ENCODE results near the gene MYADML2. TPM values are rescaled to one million over a fixed set of nuclear protein-coding genes. Genes with fewer than 3 reads are reported as not detected.

Gene MYADML2
- total RNA-seq, 1 experiment from 2014 or later: not detected

GRCh38 chr17:81958633-81959342 is 11.8 kb upstream of the MYADML2 start:
- Histone ChIP-seq H3K36me3 (ENCODE audit: insufficient read depth, low read length, poor library complexity, severe bottlenecking) (no peaks in the 10 kb centered on the region), H3K4me3 (ENCODE audit: low read depth, low read length, poor library complexity, severe bottlenecking) (peak overlapping the region; percentile 31), H3K27ac (ENCODE audit: low read depth, low read length, poor library complexity, severe bottlenecking) (no peak overlapping the region), H3K9me3 (ENCODE audit: low read depth, low read length, poor library complexity, severe bottlenecking) (no peaks in the 10 kb centered on the region), H3K4me1 (ENCODE audit: insufficient read depth, low read length, poor library complexity, severe bottlenecking) (no peaks in the 10 kb centered on the region), H3K27me3 (replicated peaks; ENCODE audit: insufficient read depth, low read depth, low read length, poor library complexity) (peaks cover 48% of the 10 kb centered on the region)
- CTCF ChIA-PET: interaction anchor here (0.6 to 1.6 kb wide), 11 partner anchors 9 to 160 kb away, joined by 3 to 23 read pairs (median 3); partner anchors contain the start of genes ASPSCR1, CENPX, DCXR and LRRC45
- no TSS peak for BruUV-seq (replicated peaks)
- POLR2A ChIA-PET (ENCODE audit: low non-redundant PET): no interaction called here
- TF ChIP-seq, protein P1, sequence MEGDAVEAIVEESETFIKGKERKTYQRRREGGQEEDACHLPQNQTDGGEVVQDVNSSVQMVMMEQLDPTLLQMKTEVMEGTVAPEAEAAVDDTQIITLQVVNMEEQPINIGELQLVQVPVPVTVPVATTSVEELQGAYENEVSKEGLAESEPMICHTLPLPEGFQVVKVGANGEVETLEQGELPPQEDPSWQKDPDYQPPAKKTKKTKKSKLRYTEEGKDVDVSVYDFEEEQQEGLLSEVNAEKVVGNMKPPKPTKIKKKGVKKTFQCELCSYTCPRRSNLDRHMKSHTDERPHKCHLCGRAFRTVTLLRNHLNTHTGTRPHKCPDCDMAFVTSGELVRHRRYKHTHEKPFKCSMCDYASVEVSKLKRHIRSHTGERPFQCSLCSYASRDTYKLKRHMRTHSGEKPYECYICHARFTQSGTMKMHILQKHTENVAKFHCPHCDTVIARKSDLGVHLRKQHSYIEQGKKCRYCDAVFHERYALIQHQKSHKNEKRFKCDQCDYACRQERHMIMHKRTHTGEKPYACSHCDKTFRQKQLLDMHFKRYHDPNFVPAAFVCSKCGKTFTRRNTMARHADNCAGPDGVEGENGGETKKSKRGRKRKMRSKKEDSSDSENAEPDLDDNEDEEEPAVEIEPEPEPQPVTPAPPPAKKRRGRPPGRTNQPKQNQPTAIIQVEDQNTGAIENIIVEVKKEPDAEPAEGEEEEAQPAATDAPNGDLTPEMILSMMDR (conservative IDR thresholded peaks at IDR 0.05; ENCODE audit: low read depth, low read length): 0 out of 2 replicates have a peak, but pooled peaks have one; percentile 14
- no peak for TF ChIP-seq EZH2 (IDR thresholded peaks at IDR 0.05; ENCODE audit: borderline replicate concordance, low read depth, low read length, poor library complexity, severe bottlenecking)
- intact Hi-C loops (cut with micrococcal nuclease; ENCODE audit: unreplicated experiment): loop anchor here (5.0 kb wide), 1 partner anchor 64 kb away; the partner anchor contains the start of genes CENPX and LRRC45
- no peak for DNase-seq (ENCODE audit: low spot score)

- Histone ChIP-seq H3K4me1 (ENCODE audit: insufficient read depth, low read length, poor library complexity, severe bottlenecking) (no peaks in the 10 kb centered on the region), H3K36me3 (ENCODE audit: insufficient read depth, low read length, poor library complexity, severe bottlenecking) (no peaks in the 10 kb centered on the region), H3K4me3 (ENCODE audit: low read depth, low read length, poor library complexity, severe bottlenecking) (no peak overlapping the region), H3K9me3 (ENCODE audit: low read depth, low read length, poor library complexity, severe bottlenecking) (no peaks in the 10 kb centered on the region), H3K27me3 (replicated peaks; ENCODE audit: insufficient read depth, low read depth, low read length, poor library complexity) (peaks cover 43% of the 10 kb centered on the region), H3K27ac (ENCODE audit: low read depth, low read length, poor library complexity, severe bottlenecking) (no peak overlapping the region)
- ChIA-PET CTCF (no interaction called here), POLR2A (ENCODE audit: low non-redundant PET) (no interaction called here)
- intact Hi-C loops (cut with micrococcal nuclease; ENCODE audit: unreplicated experiment): loop anchor here (5.0 kb wide), 1 partner anchor 64 kb away; the partner anchor contains the start of genes CENPX and LRRC45
- no peak for DNase-seq (ENCODE audit: low spot score)
- TF ChIP-seq, protein P1 (conservative IDR thresholded peaks at IDR 0.05; ENCODE audit: low read depth, low read length): no peak
- TF ChIP-seq EZH2 (IDR thresholded peaks at IDR 0.05; ENCODE audit: borderline replicate concordance, low read depth, low read length, poor library complexity, severe bottlenecking): no peak
- BruUV-seq (replicated peaks): no TSS peak
Measured at GRCh38 chr17:81957691-81958432, 10.8 kb upstream of the MYADML2 start.

- Histone ChIP-seq H3K27ac (ENCODE audit: low read depth, low read length, poor library complexity, severe bottlenecking) (no peak overlapping the region), H3K4me1 (ENCODE audit: insufficient read depth, low read length, poor library complexity, severe bottlenecking) (no peaks in the 10 kb centered on the region), H3K27me3 (replicated peaks; ENCODE audit: insufficient read depth, low read depth, low read length, poor library complexity) (peaks cover 33% of the 10 kb centered on the region), H3K4me3 (ENCODE audit: low read depth, low read length, poor library complexity, severe bottlenecking) (no peak overlapping the region), H3K36me3 (ENCODE audit: insufficient read depth, low read length, poor library complexity, severe bottlenecking) (no peaks in the 10 kb centered on the region), H3K9me3 (ENCODE audit: low read depth, low read length, poor library complexity, severe bottlenecking) (no peaks in the 10 kb centered on the region)
- POLR2A ChIA-PET (ENCODE audit: low non-redundant PET): no interaction called here
- no TSS peak for BruUV-seq (replicated peaks)
- no peak for DNase-seq (ENCODE audit: low spot score)
- CTCF ChIA-PET: no interaction called here
- TF ChIP-seq, protein P1 (conservative IDR thresholded peaks at IDR 0.05; ENCODE audit: low read depth, low read length): no peak
- no peak for TF ChIP-seq EZH2 (IDR thresholded peaks at IDR 0.05; ENCODE audit: borderline replicate concordance, low read depth, low read length, poor library complexity, severe bottlenecking)
- intact Hi-C loops (cut with micrococcal nuclease; ENCODE audit: unreplicated experiment): loop anchor here (5.0 kb wide), 1 partner anchor 65 kb away; the partner anchor contains the start of genes CENPX and LRRC45
Measured at GRCh38 chr17:81956607-81957589, 9.9 kb upstream of the MYADML2 start.
